ENCODE measurements around the gene DACT3. TPM values are rescaled to one million over a fixed set of nuclear protein-coding genes. Genes with fewer than 3 reads are reported as not detected.

DACT3 gene
- total RNA-seq, 1 donor from 2014 or later = 11.2 TPM

DNA sequence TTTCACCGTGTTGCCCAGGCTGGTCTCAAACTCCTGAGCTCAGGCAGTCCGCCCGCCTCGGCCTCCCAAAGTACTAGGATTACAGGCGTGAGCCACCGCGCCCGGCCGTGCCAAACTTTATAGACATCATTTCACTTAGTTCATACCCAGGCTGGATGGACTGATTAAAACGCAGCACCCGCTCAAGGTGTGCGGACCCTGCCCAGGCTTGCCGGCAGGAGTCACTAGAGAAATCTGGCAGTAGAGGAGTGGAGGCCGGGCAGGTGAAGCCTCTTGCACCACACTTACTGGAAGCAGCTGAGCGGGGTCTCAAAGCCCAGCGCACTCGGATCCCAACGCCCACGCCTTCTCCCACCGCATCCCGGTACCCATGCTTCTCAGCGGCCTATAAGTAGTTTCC is 47.5 kb downstream of the DACT3 start:
- Mint-ChIP-seq H3K4me3 (ENCODE audit: unreplicated experiment) (no peak overlapping the region), H3K36me3 (ENCODE audit: unreplicated experiment) (peaks cover 8% of the 10 kb centered on the region), H3K27ac (ENCODE audit: unreplicated experiment) (no peak overlapping the region), H3K4me1 (ENCODE audit: unreplicated experiment) (peaks cover 16% of the 10 kb centered on the region), H3K9me3 (ENCODE audit: unreplicated experiment) (no peaks in the 10 kb centered on the region), H3K27me3 (ENCODE audit: unreplicated experiment) (no peaks in the 10 kb centered on the region)
- DNase-seq (ENCODE audit: extremely low spot score, unreplicated experiment) = no peak
- TF ChIP-seq, protein P1, sequence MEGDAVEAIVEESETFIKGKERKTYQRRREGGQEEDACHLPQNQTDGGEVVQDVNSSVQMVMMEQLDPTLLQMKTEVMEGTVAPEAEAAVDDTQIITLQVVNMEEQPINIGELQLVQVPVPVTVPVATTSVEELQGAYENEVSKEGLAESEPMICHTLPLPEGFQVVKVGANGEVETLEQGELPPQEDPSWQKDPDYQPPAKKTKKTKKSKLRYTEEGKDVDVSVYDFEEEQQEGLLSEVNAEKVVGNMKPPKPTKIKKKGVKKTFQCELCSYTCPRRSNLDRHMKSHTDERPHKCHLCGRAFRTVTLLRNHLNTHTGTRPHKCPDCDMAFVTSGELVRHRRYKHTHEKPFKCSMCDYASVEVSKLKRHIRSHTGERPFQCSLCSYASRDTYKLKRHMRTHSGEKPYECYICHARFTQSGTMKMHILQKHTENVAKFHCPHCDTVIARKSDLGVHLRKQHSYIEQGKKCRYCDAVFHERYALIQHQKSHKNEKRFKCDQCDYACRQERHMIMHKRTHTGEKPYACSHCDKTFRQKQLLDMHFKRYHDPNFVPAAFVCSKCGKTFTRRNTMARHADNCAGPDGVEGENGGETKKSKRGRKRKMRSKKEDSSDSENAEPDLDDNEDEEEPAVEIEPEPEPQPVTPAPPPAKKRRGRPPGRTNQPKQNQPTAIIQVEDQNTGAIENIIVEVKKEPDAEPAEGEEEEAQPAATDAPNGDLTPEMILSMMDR (IDR thresholded peaks at IDR 0.05) = no peak

DNA sequence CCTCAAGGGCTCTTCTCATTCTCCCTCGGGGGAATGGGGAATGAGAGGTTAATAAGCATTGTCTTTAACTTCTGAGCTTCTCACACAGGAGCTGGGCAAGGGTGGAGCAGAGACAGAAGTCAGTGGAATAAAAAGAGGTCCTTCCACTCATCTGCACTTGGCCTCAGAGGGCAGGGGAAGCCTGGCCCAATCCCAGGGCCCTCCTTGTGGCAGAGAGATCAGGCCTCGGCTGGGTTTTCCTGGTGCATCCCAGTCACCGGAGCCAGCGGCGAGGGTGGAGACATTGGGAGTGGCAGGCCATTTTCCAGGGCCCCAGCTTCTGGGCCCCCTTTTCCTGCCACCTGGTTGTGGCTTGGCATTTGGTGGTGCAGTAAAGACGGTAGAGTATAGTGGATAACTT is 49.2 kb downstream of the DACT3 start:
- H3K36me3 Mint-ChIP-seq (ENCODE audit: unreplicated experiment) = peaks cover 20% of the 10 kb centered on the region
- no peak for DNase-seq (ENCODE audit: extremely low spot score, unreplicated experiment)
- H3K4me1 Mint-ChIP-seq (ENCODE audit: unreplicated experiment) = peaks cover 11% of the 10 kb centered on the region
- no peak overlapping the region for H3K4me3 Mint-ChIP-seq (ENCODE audit: unreplicated experiment)
- no peak overlapping the region for H3K27ac Mint-ChIP-seq (ENCODE audit: unreplicated experiment)
- TF ChIP-seq, protein P1 (IDR thresholded peaks at IDR 0.05) = no peak
- H3K9me3 Mint-ChIP-seq (ENCODE audit: unreplicated experiment) = no peaks in the 10 kb centered on the region
- no peaks in the 10 kb centered on the region for H3K27me3 Mint-ChIP-seq (ENCODE audit: unreplicated experiment)

DNA sequence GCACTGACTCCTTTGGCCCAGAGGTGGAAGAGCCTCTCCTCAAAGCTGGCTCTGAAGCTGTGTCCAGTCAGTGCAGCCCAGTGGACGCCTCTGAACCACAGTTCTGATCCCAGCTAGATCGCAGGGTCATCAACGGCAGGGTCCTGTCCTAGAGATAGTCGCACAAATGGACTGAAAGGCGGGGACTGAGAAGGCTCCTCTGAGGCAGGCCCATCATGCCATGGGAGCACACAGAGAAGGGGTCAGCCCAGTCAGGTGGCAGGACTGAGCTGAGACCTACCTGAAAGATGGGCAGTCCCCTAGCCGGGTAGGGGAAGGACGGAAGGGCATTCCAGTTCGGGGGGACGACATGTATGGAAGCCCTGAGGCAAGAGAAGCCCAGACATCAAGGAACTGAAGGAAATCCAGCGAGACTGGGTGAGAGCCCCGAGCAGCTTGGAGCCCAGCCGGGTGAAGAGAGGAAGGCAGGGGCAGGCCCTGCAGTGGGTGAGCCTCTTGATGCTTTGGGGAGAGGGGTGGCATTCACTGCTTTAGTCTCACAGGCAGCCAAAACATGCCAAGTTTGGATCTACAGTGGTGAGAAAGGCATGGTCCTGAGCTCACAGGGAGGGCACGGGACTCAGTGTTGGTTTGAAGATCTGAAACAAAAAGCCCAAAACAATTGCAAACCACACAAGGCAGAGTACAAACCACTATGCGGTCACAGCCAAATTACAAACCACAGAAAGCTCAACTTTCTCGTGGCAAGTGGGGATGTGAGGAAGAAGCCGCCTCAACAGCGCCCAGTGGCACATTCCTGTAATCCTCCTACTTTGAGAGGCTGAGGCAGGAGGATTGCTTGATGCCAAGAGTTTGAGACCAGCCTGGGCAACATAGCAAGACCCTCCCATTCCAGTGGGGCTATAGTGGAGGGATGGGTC is 49.9 kb downstream of the DACT3 start:
- no peaks in the 10 kb centered on the region for H3K27me3 Mint-ChIP-seq (ENCODE audit: unreplicated experiment)
- no peaks in the 10 kb centered on the region for H3K9me3 Mint-ChIP-seq (ENCODE audit: unreplicated experiment)
- H3K36me3 Mint-ChIP-seq (ENCODE audit: unreplicated experiment) = peaks cover 26% of the 10 kb centered on the region
- TF ChIP-seq, protein P1 (IDR thresholded peaks at IDR 0.05) = no peak
- no peak overlapping the region for H3K4me3 Mint-ChIP-seq (ENCODE audit: unreplicated experiment)
- peaks cover 9% of the 10 kb centered on the region for H3K4me1 Mint-ChIP-seq (ENCODE audit: unreplicated experiment)
- H3K27ac Mint-ChIP-seq (ENCODE audit: unreplicated experiment) = peak overlapping the region; percentile 29
- no peak for DNase-seq (ENCODE audit: extremely low spot score, unreplicated experiment)

DNA sequence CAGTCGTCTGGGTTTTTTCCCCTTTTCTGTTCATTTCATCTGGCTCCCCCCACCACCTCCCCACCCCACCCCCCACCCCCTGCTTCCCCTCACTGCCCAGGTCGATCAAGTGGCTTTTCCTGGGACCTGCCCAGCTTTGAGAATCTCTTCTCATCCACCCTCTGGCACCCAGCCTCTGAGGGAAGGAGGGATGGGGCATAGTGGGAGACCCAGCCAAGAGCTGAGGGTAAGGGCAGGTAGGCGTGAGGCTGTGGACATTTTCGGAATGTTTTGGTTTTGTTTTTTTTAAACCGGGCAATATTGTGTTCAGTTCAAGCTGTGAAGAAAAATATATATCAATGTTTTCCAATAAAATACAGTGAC is 50.6 kb downstream of the DACT3 start:
- Mint-ChIP-seq H3K9me3 (ENCODE audit: unreplicated experiment) (no peaks in the 10 kb centered on the region), H3K4me3 (ENCODE audit: unreplicated experiment) (no peak overlapping the region), H3K27ac (ENCODE audit: unreplicated experiment) (no peak overlapping the region), H3K27me3 (ENCODE audit: unreplicated experiment) (no peaks in the 10 kb centered on the region), H3K4me1 (ENCODE audit: unreplicated experiment) (peaks cover 9% of the 10 kb centered on the region), H3K36me3 (ENCODE audit: unreplicated experiment) (peaks cover 26% of the 10 kb centered on the region)
- TF ChIP-seq, protein P1 (IDR thresholded peaks at IDR 0.05) = no peak
- DNase-seq (ENCODE audit: extremely low spot score, unreplicated experiment) = no peak

DNA sequence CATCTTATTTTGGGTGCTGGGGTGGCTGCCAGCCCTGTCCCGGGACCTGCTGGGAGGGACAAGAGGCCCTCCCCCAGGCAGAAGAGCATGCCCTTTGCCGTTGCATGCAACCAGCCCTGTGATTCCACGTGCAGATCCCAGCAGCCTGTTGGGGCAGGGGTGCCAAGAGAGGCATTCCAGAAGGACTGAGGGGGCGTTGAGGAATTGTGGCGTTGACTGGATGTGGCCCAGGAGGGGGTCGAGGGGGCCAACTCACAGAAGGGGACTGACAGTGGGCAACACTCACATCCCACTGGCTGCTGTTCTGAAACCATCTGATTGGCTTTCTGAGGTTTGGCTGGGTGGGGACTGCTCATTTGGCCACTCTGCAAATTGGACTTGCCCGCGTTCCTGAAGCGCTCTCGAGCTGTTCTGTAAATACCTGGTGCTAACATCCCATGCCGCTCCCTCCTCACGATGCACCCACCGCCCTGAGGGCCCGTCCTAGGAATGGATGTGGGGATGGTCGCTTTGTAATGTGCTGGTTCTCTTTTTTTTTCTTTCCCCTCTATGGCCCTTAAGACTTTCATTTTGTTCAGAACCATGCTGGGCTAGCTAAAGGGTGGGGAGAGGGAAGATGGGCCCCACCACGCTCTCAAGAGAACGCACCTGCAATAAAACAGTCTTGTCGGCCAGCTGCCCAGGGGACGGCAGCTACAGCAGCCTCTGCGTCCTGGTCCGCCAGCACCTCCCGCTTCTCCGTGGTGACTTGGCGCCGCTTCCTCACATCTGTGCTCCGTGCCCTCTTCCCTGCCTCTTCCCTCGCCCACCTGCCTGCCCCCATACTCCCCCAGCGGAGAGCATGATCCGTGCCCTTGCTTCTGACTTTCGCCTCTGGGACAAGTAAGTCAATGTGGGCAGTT is 51.2 kb downstream of the DACT3 start:
- H3K36me3 Mint-ChIP-seq (ENCODE audit: unreplicated experiment) = peaks cover 26% of the 10 kb centered on the region
- DNase-seq (ENCODE audit: extremely low spot score, unreplicated experiment) = no peak
- no peak overlapping the region for H3K27ac Mint-ChIP-seq (ENCODE audit: unreplicated experiment)
- no peak overlapping the region for H3K4me3 Mint-ChIP-seq (ENCODE audit: unreplicated experiment)
- H3K9me3 Mint-ChIP-seq (ENCODE audit: unreplicated experiment) = no peaks in the 10 kb centered on the region
- H3K4me1 Mint-ChIP-seq (ENCODE audit: unreplicated experiment) = peaks cover 12% of the 10 kb centered on the region
- TF ChIP-seq, protein P1 (IDR thresholded peaks at IDR 0.05) = no peak
- no peaks in the 10 kb centered on the region for H3K27me3 Mint-ChIP-seq (ENCODE audit: unreplicated experiment)

All from osteocyte (in vitro differentiated cells).